Chondrocyte (in vitro differentiated cells): ENCODE results near the gene TENT4A. TPM values are rescaled to one million over a fixed set of nuclear protein-coding genes. Genes with fewer than 3 reads are reported as not detected.

ENCODE experiments used
- DNase-seq: peaks from one replicate; pipeline ENCODE4 v3.0.0; 2021; ENCODE audit warnings: mixed read lengths, low spot score
- H3K27ac Mint-ChIP-seq: one replicate; pipeline ENCODE4 v1.8.0; 2021; ENCODE audit warnings: mild to moderate bottlenecking, moderate library complexity, mixed read lengths; ENCODE audit not compliant: unreplicated experiment
- H3K27me3 Mint-ChIP-seq: 2 replicates; pipeline ENCODE4 v1.8.0; 2021; ENCODE audit warnings: low read depth, mixed read lengths
- H3K36me3 Mint-ChIP-seq: 2 replicates; pipeline ENCODE4 v1.8.0; 2021; ENCODE audit warnings: low read depth, mixed read lengths
- H3K4me1 Mint-ChIP-seq: 2 replicates; pipeline ENCODE4 v1.8.0; 2021; ENCODE audit warnings: low read depth, mild to moderate bottlenecking, mixed read lengths
- H3K4me3 Mint-ChIP-seq: one replicate; pipeline ENCODE4 v1.8.0; 2021; ENCODE audit warnings: mild to moderate bottlenecking, moderate library complexity, mixed read lengths; ENCODE audit not compliant: unreplicated experiment
- H3K9me3 Mint-ChIP-seq: 2 replicates; pipeline ENCODE4 v1.8.0; 2021; ENCODE audit warnings: low read depth, mixed read lengths
- CTCF ChIP-seq: fragments of 200-600 bp; sonication (generic); IDR thresholded peaks from 2 replicates; pipeline ENCODE4 v1.5.0; 2021; ENCODE audit warnings: antibody characterized with exemption, mild to moderate bottlenecking, moderate library complexity
- total RNA-seq: library from RNA; stranded (reverse); gene quantifications from 3 replicates; pipeline ENCODE4 v1.2.1, GENCODE V29; 2021

Gene TENT4A
- total RNA-seq, 1 donor from 2014 or later: 21.5 TPM

- no peak for TF ChIP-seq CTCF
- DNase-seq: no peak
- Mint-ChIP-seq H3K9me3 (no peaks in the 10 kb centered on the region), H3K36me3 (peaks cover 1% of the 10 kb centered on the region), H3K4me1 (peaks cover 69% of the 10 kb centered on the region), H3K27me3 (no peaks in the 10 kb centered on the region), H3K4me3 (peak overlapping the region; percentile 79), H3K27ac (peak overlapping the region; percentile 18)
Measured at GRCh38 chr5:6715758-6716628, 2.8 kb downstream of the TENT4A start.

- peak overlapping the region; percentile 79 for H3K4me3 Mint-ChIP-seq
- H3K36me3 Mint-ChIP-seq: peaks cover 1% of the 10 kb centered on the region
- no peak for DNase-seq
- peaks cover 68% of the 10 kb centered on the region for H3K4me1 Mint-ChIP-seq
- H3K9me3 Mint-ChIP-seq: no peaks in the 10 kb centered on the region
- H3K27ac Mint-ChIP-seq: peak overlapping the region; percentile 18
- no peak for TF ChIP-seq CTCF
- H3K27me3 Mint-ChIP-seq: no peaks in the 10 kb centered on the region
Measured at GRCh38 chr5:6716629-6717149, 3.5 kb downstream of the TENT4A start.

- Mint-ChIP-seq H3K4me1 (peaks cover 69% of the 10 kb centered on the region), H3K4me3 (no peak overlapping the region), H3K36me3 (peaks cover 1% of the 10 kb centered on the region), H3K27me3 (no peaks in the 10 kb centered on the region), H3K27ac (no peak overlapping the region), H3K9me3 (no peaks in the 10 kb centered on the region)
- DNase-seq: no peak
- no peak for TF ChIP-seq CTCF
Measured at GRCh38 chr5:6717247-6717646, 4.0 kb downstream of the TENT4A start.

GRCh38 chr5:6717687-6718086 lies 4.5 kb downstream of the TENT4A start:
- H3K9me3 Mint-ChIP-seq: no peaks in the 10 kb centered on the region
- no peak overlapping the region for H3K27ac Mint-ChIP-seq
- peaks cover 1% of the 10 kb centered on the region for H3K36me3 Mint-ChIP-seq
- no peaks in the 10 kb centered on the region for H3K27me3 Mint-ChIP-seq
- no peak for DNase-seq
- peaks cover 73% of the 10 kb centered on the region for H3K4me1 Mint-ChIP-seq
- no peak for TF ChIP-seq CTCF
- H3K4me3 Mint-ChIP-seq: no peak overlapping the region

- H3K4me3 Mint-ChIP-seq: no peak overlapping the region
- H3K4me1 Mint-ChIP-seq: peaks cover 79% of the 10 kb centered on the region
Measured at GRCh38 chr5:6718161-6718681, 5.0 kb downstream of the TENT4A start.

More at GRCh38 chr5:6718161-6718681, 5.0 kb downstream of the TENT4A start:
- H3K36me3 Mint-ChIP-seq: peaks cover 1% of the 10 kb centered on the region
- no peaks in the 10 kb centered on the region for H3K27me3 Mint-ChIP-seq
- no peak for TF ChIP-seq CTCF
- no peaks in the 10 kb centered on the region for H3K9me3 Mint-ChIP-seq
- DNase-seq: no peak
- no peak overlapping the region for H3K27ac Mint-ChIP-seq
